NCI-H1436 (cell line): Measurements from ENCODE around the gene RGS16.

ENCODE experiments used
- DNase-seq: peaks from one replicate; lab custom pipeline; 2025; lab: John Stamatoyannopoulos, UW

Gene RGS16

DNA sequence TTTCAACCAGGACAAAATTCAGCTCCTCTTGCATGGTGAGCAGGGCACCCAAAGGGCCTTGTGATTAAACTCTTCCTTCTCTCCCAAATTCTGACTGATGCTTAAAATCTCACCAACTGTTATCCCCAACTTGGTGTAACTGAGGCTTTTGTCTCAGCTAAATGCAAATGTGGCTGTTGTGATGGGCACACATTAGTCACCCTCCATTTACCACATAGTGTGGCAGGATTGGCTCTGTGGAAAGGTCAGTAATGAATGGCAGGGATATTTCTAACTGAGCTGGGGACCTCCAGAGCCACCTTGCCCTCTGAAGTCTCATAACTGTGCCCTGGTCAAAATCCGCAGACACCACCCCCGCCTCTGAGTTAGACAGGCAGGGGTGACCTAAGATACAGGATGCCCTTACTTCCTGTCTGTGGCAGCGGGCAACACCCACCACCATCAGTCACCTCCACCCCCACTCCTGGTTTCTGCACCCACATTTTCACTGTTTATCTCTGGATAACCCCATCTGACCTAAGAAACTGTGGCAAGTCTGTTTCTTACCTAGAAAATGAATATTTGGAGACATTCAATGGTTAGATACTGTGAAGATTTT is 25.4 kb upstream of the RGS16 start:
- no peak for DNase-seq

GRCh38 chr1:182629080-182629479 is 24.9 kb upstream of the RGS16 start:
- DNase-seq, result no peak

DNA sequence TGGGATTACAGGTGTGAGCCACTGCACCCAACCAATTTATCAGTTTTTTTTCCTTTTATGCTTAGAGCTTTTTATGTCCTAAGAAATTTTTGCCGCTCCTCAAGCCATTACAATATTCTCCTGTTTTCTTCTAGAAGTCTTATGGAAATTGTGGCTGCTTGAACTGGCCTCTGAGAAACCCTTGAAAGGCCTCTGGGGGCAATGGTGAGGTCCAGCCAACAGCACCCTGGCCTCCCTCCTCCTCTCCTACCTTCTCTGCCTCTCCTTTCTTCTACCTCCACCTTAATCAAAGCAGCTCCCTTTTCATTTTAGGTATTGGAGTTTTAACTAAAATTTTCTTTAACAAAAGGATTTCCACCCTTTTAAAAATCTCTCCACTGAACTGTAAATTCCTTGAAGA is 24.5 kb upstream of the RGS16 start:
- DNase-seq, result no peak

DNA sequence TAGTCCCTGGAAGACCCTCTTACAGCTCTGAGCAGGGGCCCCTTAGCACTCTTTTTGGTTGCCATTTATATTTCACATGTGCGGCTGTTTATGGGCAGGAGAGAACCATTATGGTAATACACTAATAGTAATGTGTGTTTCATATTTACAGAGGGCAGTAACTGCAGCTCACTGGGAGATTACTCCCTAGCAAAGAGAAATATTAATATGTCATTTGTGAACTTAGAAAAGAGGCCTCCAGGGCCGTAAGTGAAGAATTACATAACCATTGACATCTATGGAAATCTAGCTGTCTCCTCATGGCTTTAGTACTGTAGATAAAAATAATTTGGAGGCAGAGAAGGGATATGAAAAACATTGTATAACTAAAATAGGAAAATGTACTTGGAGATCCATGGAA is 23.4 kb upstream of the RGS16 start:
- DNase-seq, result no peak

DNA sequence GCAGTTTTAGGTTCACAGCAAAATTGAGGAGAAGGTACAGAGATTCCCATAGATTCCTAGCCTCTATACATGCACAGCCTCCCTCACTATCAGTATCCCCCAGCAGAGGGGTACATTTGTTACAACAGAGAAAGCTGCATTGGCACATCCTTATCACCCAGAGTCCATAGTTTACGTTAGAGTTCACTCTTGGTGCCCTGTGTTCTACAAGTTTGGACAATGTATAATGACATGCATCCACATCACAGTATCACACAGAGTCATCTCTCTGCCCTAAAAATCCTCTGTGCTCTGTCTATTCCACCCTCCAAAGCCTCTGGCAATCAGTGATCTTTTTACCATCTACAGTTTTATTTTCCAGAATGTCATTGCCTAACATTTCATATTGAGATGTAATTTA is 22.3 kb upstream of the RGS16 start:
- DNase-seq, result no peak

DNA sequence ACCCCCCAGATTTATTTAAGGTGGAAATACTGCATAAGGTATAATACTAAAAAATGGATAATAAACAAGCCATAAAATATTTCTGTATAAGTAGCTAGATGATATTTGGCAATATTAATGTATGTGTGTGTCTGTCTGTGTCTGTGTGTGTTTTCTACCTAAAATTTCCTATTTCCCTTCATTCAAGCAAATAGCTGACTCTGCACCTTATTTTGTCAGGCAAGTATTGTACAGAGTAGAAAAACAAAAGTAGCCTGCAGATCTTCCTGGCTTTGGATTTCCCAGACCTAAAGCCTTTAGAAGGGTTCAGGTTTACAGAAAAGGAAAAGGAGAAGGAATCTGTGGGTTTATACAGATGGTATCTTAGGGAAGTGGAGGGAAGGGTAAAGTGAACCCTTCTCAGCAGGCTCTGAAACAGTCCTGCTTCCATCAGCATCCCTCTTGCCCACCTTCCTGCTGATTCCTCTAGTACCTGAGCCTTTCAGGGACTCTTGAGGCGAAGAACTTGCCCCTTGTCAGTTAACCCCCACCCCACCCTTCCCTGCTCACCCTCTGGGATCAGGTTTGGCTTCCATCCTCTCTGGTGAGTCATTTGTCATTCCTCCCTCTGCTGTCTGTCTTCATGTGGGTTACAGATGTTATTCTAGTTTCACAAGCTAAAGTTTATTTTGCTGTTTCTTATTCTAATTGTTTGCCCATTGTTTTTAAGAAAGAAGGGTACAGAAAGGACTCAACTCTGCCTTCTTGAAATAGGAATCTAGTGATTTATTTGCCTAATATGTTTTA is 21.7 kb upstream of the RGS16 start:
- DNase-seq, result no peak

- DNase-seq, result no peak
Measured at GRCh38 chr1:182625024-182625423, 20.8 kb upstream of the RGS16 start.

DNA sequence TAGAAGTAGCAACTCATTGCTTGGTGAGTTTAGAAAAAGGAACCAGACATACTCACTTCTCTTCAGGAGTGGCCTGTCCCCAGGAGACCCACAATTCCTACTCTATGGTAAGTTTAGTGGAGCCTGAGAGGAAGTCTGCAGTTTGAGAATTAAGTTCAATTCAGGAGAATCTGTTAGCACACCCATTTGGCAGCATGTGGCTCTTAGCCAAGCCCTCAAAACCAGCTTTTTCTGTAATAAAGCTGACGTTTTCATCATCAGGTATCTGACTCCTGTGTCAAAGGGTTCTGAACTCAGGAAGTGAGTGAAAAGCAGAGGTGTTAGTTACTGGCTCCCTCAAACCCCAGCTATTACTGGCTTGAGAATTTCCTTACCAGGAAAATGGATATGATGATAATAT is 20.4 kb upstream of the RGS16 start:
- no peak for DNase-seq

DNA sequence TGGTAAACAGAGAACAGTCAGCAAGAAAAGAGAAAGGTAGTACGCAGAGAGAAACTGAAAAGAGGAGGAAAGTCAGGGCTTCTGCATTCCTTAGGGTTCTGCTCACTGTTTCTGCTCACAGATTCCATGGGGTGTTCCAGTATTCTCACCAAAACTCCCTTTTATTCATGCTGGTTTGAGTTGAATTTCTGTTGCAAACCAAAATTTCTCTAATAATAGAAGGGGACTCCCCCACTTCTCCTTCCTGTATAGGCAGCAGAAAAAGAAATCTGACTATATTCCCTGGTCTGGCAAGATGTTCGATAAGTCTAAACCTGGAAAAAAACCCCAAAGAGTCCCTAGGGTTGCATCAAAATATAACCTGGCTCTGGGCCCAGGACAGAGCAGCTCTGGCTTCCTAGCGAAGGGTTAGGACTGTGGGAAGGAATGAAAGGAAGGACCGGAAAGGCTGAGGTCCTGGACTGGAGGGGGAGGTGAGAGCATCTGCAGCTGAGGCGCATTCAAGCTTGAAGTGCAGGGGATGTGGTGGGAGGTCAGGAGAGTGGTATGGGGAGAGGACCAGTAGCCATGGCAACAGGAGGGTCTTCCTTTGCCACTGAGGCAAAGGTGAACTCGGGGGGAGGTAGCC is 18.8 kb upstream of the RGS16 start:
- no peak for DNase-seq

GRCh38 chr1:182621906-182622305 is 17.7 kb upstream of the RGS16 start:
- no peak for DNase-seq

- no peak for DNase-seq
Measured at GRCh38 chr1:182620924-182621585, 16.9 kb upstream of the RGS16 start.

GRCh38 chr1:182617734-182618351 is 13.7 kb upstream of the RGS16 start:
- DNase-seq, result peak; percentile 32

GRCh38 chr1:182617014-182617429 is 12.8 kb upstream of the RGS16 start:
- peak; percentile 6 for DNase-seq

DNA sequence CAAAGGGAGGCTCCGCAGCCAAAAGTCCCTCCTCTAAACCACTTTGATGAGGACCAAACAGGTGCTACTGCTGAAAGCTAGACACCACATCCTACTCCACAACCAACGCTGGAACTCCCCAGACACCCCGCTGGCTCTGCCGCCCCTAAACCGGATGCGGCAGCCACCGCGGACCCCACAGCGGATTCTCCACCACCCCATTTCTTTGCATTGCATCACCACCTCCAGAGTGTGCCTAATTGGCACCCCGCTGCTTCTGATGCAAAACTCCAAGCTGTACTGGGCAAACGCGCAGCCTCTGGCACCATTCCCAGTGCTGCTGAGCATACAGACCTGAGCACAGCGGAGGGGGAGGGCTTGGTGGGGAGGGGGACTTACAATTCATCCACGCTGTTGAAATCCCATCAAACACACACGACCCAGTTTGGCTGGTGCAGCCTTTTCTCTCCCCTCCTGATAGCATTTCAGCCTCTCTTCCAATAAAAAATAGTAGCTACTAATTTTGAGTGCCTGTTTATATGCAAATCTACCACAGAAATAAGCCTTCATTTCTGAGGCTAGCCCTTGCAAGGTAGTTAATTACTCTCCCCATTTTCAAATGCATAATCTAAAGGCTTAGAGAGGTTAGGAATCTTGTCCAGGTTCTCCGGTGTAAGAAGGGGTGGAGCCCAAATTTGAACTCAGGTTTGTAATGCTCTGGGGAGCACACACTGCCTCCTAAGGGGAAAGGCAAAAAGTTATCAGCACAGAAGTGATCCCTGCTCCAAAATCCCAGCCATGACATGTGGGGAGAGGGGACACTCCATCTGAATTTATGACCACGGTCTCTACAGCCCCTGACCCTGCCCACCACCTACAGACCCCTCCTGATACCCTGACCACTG is 12.2 kb upstream of the RGS16 start:
- peak; percentile 84 for DNase-seq

- DNase-seq, result peak; percentile 49
Measured at GRCh38 chr1:182615468-182616129, 11.4 kb upstream of the RGS16 start.

- DNase-seq, result peak; percentile 49
Measured at GRCh38 chr1:182614796-182615454, 10.7 kb upstream of the RGS16 start.

- peak; percentile 35 for DNase-seq
Measured at GRCh38 chr1:182611787-182612186, 7.6 kb upstream of the RGS16 start.

DNA sequence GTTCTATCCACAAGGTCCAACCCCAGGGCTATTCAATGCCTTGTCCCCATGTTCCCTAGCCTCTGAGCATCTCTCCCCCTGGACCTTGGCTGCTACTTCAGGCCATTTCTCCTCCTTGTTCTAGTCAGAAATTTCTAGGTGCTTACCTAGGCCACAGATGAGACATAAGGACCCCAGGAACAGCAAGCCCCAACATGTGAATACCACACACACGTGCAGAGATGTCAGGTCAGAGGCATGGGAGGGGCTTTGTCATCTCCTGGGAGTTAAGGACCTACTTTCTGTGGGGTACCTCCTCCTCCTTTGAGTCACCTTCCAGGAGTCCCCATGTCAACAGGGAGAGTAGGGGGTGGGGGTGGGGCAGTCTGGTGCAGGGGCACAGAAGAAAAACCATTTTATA is 7.1 kb upstream of the RGS16 start:
- peak; percentile 31 for DNase-seq

DNA sequence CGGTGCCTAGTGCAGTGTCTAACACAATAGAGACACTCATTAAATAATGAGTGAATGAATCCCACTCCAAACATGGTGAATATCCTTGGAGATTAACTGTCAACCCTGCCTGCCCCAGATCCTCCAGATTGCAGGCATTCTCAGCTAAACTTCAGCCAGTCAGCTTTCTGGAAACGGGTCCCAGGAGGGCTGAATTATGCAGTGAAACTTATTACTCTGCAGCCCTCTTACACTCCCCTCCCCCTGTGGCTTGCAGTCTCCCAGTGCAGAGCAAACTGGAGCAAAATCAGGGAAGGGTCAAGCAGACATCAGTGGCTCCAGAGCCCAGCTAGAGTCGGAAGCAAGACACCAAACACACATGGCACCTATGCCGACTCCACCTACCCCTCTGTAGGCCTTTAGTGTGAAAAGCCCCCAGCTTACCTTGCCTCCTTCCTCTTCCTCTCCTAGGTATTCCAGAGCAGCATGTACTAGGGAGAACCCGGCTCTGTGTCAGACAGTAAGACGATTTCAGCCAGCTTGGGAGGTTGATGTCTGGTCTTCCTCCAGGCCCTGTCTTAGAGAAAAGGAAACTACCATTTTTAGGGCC is 6.5 kb upstream of the RGS16 start:
- DNase-seq, result no peak
